GM21381 (cell line): ENCODE data around the gene FOXN3.
A peak's percentile ranks its signal among the peaks of the same experiment; 100 is the strongest.

Source experiments
- ATAC-seq: cut with Tn5 transposase; IDR thresholded peaks from one replicate; pipeline ENCODE4 v1.9.1; 2021; ENCODE audit warnings: mild to moderate bottlenecking, moderate library complexity; ENCODE audit not compliant: unreplicated experiment

FOXN3 gene

GRCh38 chr14:89435492-89435891 lies 18.5 kb upstream of the FOXN3 start:
- no peak for ATAC-seq

DNA sequence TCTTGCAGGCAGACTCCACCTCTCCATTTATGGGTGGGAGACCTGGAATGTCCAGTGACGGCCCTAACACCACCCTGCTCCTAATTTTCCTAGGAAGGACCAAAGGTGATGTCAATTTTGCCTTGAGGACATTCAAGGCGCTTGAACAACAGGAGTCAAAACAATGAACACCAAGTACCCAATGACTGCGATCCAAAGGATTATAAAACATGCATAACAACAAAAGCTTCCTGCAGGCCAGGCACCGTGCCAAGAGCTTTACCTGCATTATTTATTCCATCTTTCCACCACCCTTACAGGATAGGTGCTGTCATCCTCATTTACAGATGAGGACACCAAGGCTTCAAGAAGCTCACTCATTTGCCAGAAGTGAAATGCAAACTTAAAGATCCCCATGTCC lies 15.2 kb upstream of the FOXN3 start:
- no peak for ATAC-seq

- ATAC-seq: peak; percentile 87
Observed at GRCh38 chr14:89430391-89431236, 13.6 kb upstream of the FOXN3 start.

DNA sequence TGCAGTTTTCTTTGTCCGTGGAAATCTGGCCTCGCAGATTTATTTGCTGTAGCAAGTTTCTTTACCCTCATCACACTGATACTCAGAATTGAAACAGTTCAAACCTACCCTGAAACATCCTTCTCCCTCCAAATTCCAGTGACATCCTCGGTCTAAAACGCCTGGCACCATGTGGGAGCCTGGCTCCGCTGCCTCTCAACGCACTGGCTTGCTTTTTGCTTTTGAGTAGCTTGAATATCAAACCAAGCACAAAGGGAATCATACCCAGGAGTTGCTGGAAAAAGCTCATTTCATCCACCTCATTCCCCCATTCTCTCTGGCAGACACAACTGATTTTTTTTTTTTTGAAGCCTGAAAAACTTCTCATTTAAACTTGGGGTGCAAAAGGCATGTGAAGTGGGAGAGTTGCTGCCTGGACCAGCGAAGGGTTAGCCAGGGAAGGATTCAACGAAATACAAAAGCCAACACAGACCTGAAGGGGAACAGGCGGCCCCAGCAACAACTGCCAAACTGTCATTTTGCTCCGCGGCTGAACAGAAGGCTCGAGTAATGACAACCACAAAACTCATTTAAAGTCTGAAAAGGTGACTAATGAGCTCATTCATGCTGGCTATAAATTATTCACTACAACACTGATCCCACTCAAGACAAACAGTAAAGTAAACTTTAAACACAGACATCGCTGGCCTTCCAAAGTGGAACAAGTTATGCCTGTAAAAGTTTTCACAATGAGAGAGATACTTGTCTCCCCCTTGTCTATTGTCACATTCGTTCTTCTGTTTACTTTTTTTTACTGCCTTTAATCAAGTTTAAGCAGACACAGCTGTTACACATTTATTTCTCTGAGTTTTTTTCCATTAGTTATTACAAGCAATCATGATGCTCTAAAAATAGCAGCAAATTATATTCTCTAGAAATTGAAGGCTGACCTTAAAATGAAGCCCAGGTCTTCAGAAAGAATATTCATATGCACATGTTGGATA lies 12.5 kb upstream of the FOXN3 start:
- ATAC-seq: no peak

DNA sequence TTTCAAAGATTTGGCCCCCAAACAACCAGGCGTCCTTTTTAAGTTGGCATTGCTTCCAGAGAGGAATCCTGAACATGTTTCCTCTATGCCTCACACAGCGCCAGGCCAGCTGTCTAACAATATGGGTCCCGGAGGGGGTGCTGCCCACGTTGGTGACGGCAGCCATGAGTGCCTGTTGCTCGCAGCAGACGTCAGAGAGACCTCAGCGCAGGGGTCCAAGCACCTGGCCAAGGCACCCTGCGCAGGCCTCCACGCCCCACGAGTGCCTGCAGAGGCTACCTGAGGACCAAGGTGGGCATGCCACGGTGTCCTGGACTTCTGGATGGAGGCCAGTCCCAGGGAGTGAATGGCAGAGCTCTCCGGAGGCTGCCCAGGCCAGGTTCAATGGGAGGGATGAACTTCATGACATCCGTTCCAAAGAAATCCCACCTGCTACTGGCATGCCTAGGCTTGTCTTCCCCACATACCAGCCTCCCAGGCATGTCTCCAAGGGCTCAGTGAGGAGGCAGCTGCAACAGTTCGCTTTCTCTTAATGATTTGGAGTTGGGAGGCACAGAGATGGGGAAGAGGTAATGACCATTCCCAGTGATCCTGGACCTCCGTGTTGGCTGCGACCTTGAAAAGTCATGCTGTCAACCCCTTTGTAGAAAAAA lies 11.6 kb upstream of the FOXN3 start:
- no peak for ATAC-seq

DNA sequence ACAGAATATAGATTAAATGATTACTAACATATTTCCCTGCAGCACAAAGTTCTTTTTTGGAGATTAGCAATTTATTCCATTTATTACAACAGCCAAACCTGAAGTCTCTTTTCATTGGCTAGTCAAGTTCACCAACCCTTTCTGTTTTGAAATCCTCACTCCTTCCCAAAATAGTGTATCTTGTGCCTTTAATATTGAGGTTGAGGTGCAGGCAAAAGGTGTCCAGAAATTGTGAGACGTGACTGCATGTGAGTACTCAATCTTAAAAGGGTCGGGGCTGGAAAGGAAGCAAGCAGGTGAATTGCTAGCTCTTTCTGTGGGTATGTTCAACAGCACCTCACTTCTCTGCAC lies 11.1 kb upstream of the FOXN3 start:
- no peak for ATAC-seq

DNA sequence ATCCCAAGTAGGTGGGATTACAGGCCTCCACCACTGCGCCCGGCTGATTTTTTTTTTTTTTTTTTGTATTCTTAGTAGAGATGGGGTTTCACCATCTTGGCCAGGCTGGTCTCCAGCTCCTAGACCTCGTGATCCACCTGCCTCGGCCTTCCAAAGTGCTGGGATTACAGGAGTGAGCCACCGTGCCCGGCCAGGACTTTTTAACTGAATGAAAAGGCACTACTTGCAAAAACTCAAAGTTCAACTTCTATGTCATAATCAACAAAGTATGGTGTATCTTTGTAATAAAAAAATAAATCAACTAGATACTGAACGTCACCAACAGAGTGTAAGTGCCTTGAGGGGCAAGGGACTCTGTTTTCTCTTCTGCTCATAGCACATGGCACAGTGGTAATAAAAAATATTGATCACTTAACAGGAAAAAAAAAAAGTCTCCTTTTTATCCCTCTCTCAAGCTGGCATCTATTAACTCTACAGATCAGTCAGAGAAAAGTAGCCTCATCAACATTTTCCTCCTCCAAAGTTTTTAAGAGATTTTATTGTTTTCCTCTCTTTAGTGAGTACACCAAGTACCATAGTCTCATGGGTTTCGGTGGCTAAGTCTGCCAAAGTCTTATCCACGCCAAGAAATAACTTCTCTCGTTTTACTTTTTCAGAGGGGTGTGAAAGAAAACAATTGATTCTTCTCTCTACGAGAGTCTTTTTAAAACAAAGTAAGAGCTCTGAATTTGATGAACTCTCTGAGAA lies 10.6 kb upstream of the FOXN3 start:
- ATAC-seq: no peak

DNA sequence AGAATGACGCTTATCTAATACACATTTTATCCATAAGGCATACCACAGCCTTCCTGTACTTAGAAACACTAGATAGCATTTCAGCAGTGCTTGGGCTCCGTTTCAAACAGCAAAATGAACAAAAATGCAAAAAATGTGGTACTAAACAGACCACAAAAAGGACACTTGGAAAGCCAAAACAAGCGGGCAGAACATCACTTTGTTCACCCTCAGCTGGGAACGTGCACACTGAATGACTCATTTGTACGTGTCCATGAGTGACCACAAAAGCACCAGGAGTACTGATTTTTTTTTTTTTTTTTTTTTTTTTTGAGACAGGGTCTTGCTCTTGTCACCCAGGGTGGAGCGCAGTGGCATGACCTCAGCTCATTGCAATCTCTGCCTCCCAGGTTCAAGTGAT lies 8.9 kb upstream of the FOXN3 start:
- peak; percentile 33 for ATAC-seq

DNA sequence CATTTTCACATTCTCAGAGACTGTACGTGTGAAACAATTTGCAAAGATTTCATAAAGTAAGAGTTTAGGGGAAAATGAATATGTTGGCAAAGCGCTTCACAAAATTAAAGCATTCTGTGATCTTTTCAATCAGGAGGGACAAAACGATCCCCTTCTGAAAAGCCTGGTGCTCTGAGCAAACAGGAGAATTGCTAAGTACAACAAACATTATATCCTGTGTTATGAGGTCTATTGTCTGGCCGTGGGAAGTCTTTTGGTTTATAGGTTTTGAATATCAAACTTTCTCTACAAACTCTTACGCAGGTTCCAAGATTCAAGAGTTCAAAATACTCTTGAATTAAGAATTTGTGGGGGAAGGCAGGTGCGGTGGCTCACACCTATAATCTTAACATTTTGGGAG lies 7.2 kb upstream of the FOXN3 start:
- ATAC-seq: no peak

GRCh38 chr14:89422952-89423345 lies 5.9 kb upstream of the FOXN3 start:
- ATAC-seq: no peak

GRCh38 chr14:89422181-89422951 lies 5.3 kb upstream of the FOXN3 start:
- no peak for ATAC-seq

DNA sequence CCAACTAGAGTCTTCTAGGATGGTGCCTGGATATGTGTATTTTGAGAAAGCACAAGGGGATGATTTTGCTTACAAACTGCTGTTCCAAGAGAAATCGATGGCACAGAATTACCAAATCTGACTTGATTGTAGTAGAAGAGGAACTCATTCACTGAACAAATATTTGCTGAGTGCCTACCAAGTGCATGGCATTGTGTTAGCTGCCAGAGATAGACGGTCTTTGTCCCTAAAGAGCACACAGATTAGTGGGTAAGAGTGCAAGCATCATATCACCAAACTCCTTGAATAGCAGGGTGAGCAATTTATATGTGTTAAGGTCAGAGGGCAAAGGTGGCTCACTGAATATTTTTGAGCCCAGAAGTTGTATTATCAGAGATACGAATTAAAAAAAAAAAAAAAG lies 3.5 kb upstream of the FOXN3 start:
- no peak for ATAC-seq

DNA sequence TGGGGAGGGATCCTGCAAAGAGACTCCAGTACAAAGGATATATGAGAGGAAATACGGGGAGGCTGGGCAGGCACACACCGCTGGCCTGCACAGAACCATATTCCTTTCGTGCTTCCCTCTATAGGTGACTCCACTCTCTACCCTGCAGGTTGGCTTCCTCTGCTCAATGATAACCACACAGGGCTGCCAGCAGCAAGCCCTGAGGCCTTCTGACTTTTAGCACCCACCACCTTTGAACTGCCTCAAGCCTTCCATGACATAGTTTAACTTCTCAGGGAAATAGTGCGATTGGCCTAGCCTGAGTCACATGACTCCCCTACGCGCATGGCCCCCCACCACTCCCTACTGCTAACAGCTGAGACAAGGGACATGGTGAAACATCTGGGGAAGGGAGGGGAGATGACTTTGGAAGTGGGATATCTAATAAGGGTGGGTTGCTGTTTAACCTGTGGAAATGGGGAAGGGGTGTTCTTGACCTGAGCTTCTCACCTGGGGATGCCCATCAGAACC lies 3.0 kb upstream of the FOXN3 start:
- ATAC-seq: no peak

DNA sequence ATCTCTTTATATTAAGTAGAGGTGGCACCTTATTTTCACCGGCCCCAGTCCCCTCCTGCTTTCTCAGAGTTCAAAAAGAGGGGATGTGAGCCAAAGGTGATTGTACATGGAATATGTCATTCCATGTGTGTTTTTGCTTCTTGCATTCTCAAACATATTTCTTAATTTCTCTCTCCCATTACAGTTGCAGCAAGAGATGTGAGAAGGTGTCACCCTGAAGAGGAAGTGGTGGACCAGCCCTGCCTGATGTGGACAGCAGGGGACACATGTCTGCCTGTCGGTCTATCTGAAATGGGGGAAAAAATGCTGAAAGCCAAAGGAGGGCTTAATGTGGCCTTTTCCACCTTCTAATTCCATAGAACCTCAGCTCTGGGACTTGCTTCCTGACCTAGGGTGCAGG lies 1.9 kb upstream of the FOXN3 start:
- ATAC-seq: no peak

DNA sequence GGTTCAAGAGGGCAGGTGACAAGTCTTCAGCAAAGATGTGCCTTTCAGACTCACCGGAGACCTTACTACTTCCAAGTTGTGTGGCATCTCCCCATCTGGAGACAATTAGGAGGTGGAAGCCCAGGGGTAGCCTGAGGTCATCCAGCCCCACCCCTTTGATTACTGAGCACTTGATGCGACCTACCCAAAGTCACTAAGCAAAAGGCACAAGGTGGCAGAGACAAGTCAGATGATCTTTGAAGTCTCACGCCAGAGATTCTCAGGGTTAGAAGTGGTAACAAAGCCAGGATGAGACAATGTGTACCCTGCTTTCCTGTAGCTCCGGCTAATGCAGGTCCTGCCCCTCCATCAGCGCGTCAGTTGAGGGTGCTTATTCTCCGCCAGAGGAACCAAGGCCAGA lies 1.4 kb upstream of the FOXN3 start:
- no peak for ATAC-seq

GRCh38 chr14:89417465-89418225 lies 612 bp upstream of the FOXN3 start:
- peak; percentile 49 for ATAC-seq

DNA sequence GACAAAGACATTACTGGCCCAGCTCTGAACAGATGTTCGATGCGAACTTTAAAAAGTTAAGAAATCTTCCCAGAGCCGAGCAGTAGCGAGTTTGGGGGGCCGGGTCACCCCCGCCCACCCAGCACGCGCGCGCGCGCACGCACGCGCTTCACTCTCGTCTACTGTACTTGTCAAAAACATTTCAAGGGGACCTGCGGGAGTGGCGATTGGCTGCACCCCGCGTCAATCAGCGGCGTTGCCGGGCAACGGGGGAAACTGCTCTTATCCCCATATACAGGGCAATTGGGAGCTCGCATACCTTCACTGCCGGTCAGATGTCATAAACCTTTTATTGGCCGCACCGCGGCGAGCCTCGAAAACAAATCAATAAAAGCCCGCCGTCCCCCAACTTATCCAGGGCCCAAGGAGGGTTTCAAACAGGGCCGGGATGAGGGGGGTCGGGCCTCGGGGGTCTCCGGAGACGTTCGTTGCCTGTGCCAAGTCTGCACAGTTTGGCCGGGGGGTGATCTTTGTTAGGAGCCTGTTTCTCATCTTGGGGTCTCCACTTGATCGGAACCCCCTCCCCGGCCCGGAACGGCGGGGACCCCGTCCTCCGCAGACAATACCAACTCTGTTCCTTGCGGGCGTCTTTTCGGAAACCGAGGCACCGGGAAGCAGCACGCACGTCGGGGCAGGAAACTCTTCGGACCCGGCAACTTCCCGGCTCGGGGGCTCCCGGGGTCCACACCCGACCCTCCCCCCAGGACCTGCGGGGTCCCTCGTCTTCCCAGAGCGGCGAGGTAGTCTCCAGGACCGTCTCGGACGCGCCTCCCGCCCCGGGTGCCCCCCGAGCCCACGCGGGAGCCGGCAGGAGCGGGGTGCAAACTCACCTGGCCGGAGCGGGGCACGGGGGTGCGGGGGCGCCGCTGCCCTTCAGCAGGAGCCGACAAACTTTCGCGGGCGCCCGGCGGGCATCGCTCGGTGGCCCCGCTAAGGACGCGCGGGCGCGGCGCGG lies 734 bp downstream of the FOXN3 start:
- peak; percentile 72 for ATAC-seq

DNA sequence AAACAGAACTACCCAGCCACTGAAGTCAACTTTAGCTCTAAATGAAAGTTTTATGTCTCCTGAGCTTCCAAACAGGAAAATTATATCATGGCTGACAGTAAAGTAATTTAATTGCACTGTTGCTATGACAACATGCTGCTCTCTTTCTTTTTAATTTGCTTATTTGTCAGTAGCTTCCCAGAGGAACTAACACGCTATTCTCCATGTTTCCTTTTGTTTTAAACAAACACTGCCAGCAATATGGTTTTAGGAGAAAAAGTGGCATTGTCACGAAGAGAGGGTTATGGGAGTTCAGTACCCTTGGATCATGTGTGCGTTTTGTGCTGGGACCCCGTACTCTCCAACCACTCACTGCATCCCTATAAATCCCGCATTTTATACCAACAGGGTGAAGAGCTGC lies 1.9 kb downstream of the FOXN3 start:
- no peak for ATAC-seq
